Ammon's horn (tissue), 1 donor: ENCODE results near the gene SYPL2.
A peak's percentile ranks its signal among the peaks of the same experiment; 100 is the strongest.

Source experiments
- DNase-seq: peaks from one replicate; pipeline ENCODE4 v3.0.0-alpha.2; 2016; ENCODE audit warnings: low spot score

Gene SYPL2

GRCh38 chr1:109492779-109493178, 26.4 kb downstream of the SYPL2 start:
- DNase-seq = no peak

GRCh38 chr1:109493227-109493626, 26.9 kb downstream of the SYPL2 start:
- DNase-seq = no peak

GRCh38 chr1:109493805-109494539, 27.6 kb downstream of the SYPL2 start, which contains the start of gene CYB561D1:
Gene CYB561D1, plus strand, starts transcription at chr1:109494094. Its CDS starts 46 bp downstream, at chr1:109494140.
- DNase-seq = peak; percentile 86

- no peak for DNase-seq
Observed at GRCh38 chr1:109495738-109496137, 29.4 kb downstream of the SYPL2 start.

GRCh38 chr1:109497449-109498160, 31.3 kb downstream of the SYPL2 start:
- DNase-seq = peak; percentile 40

- DNase-seq = peak; percentile 58
Observed at GRCh38 chr1:109498161-109498801, 31.9 kb downstream of the SYPL2 start.

GRCh38 chr1:109499081-109499480, 32.7 kb downstream of the SYPL2 start:
- DNase-seq = no peak

- peak; percentile 66 for DNase-seq
Observed at GRCh38 chr1:109499661-109500536, 33.6 kb downstream of the SYPL2 start.

GRCh38 chr1:109500941-109501381, 34.6 kb downstream of the SYPL2 start:
- no peak for DNase-seq

- no peak for DNase-seq
Observed at GRCh38 chr1:109501644-109502363, 35.5 kb downstream of the SYPL2 start.

GRCh38 chr1:109502364-109502851, 36.1 kb downstream of the SYPL2 start:
- DNase-seq = no peak

- no peak for DNase-seq
Observed at GRCh38 chr1:109503935-109504334, 37.6 kb downstream of the SYPL2 start.

GRCh38 chr1:109504974-109505373, 38.6 kb downstream of the SYPL2 start:
- DNase-seq = no peak

GRCh38 chr1:109508001-109508872, 41.9 kb downstream of the SYPL2 start:
- DNase-seq = no peak

- no peak for DNase-seq
Observed at GRCh38 chr1:109508873-109509175, 42.5 kb downstream of the SYPL2 start.

- peak; percentile 61 for DNase-seq
Observed at GRCh38 chr1:109509176-109510134, 43.1 kb downstream of the SYPL2 start, which contains the start of gene AMIGO1. Gene AMIGO1, minus strand, starts transcription at chr1:109509727. Its CDS starts 815 bp downstream, at chr1:109508912.

- no peak for DNase-seq
Observed at GRCh38 chr1:109513110-109513710, 46.9 kb downstream of the SYPL2 start.

- DNase-seq = no peak
Observed at GRCh38 chr1:109514846-109515245, 48.5 kb downstream of the SYPL2 start.
